ENCODE results near the gene PARM1. TPM values are rescaled to one million over a fixed set of nuclear protein-coding genes. Genes with fewer than 3 reads are reported as not detected.

The PARM1 gene
- total and polyA plus RNA-seq, 2 of the 4 experiments (the other 2 are of a cell fraction): 0.07 to 0.18 TPM

DNA sequence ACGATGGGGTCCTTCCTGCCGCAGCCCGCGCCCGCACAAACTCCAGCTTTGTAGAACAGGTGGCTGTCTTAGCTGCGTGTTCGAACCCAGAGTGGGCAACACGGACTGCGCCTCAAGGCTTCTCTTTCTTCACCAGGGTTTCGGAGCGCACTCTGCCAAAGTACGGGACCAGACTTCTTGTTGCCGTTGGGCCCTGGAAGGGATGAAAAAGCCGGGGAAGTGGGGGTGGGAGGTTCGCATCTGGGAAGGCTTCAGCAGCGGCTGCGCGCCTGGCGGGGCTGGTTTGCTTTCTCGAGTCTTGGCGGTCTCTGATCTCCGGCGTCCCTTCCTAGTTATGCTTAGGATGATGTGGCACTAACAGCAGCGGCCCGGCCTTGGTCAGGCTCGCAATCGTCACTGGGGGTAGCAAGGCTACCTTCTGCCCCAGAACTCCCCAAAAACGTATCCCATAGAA, 673 bp downstream of the PARM1 start:
- TF ChIP-seq MAFK (IDR thresholded peaks at IDR 0.05; ENCODE audit: low read depth, low read length) (no peak), USF2 (IDR thresholded peaks at IDR 0.05; ENCODE audit: low read depth, low read length) (no peak), RAD21 (IDR thresholded peaks at IDR 0.05; ENCODE audit: low read length) (no peak), POLR2A (IDR thresholded peaks at IDR 0.05; ENCODE audit: low read depth, low read length) (no peak), BHLHE40 (IDR thresholded peaks at IDR 0.05; ENCODE audit: low read depth, low read length) (no peak), CTCF (conservative IDR thresholded peaks at IDR 0.05; ENCODE audit: low read depth, low read length) (no peak), MAZ (IDR thresholded peaks at IDR 0.05; ENCODE audit: borderline replicate concordance, low read depth, low read length) (no peak), SMC3 (IDR thresholded peaks at IDR 0.05; ENCODE audit: low read depth, low read length) (no peak), NFE2L2 (IDR thresholded peaks at IDR 0.05; ENCODE audit: low read depth, low read length) (no peak), RFX5 (IDR thresholded peaks at IDR 0.05; ENCODE audit: low read depth, low read length) (no peak), CEBPB (IDR thresholded peaks at IDR 0.05; ENCODE audit: low read depth, low read length) (no peak), CHD1 (IDR thresholded peaks at IDR 0.05; ENCODE audit: low read depth, low read length) (no peak)
- Histone ChIP-seq H3K18ac (ENCODE audit: low read depth, low read length) (no peak overlapping the region), H4K20me1 (ENCODE audit: insufficient read depth, low read length) (no peaks in the 10 kb centered on the region; the same call in 1 of the 2 replicates), H3K9ac (ENCODE audit: low read depth, low read length) (no peak overlapping the region), H3K4ac (ENCODE audit: low read depth, low read length) (no peak overlapping the region), H3K56ac (ENCODE audit: extremely low read depth, insufficient read depth, low read length) (no peak overlapping the region), H4K5ac (ENCODE audit: low read depth, low read length) (no peak overlapping the region), H2BK120ac (ENCODE audit: low read depth, low read length) (no peak overlapping the region), H2AK9ac (replicated peaks; ENCODE audit: low read depth, low read length, poor library complexity) (peak overlapping the region; percentile 11), H3K27me3 (ENCODE audit: control insufficient read depth, insufficient read depth, low read length) (peaks cover 41% of the 10 kb centered on the region), H2BK5ac (ENCODE audit: low read depth, low read length, poor library complexity, severe bottlenecking) (no peak overlapping the region), H3K4me1 (ENCODE audit: control insufficient read depth, insufficient read depth, low read length) (no peaks in the 10 kb centered on the region), H2BK20ac (ENCODE audit: low read depth, low read length) (no peak overlapping the region), H2AFZ (replicated peaks; ENCODE audit: low read length, poor library complexity) (peak overlapping the region; percentile 85), H3K27ac (ENCODE audit: insufficient read depth, low read length) (no peak overlapping the region), H4K91ac (ENCODE audit: insufficient read depth, low read depth, low read length) (no peak overlapping the region), H3K9me1 (ENCODE audit: insufficient read depth, low read length) (no peaks in the 10 kb centered on the region), H4K8ac (ENCODE audit: low read depth in 2 of 2, low read length in 2 of 2) (no peak overlapping the region), H3K23ac (ENCODE audit: low read depth, low read length) (no peak overlapping the region), H3K36me3 (ENCODE audit: control insufficient read depth, insufficient read depth, low read length) (no peaks in the 10 kb centered on the region), H3K4me2 (ENCODE audit: low read depth, low read length) (peak overlapping the region; percentile 93), H3K9me3 (ENCODE audit: control insufficient read depth, insufficient read depth, low read length) (no peaks in the 10 kb centered on the region), H2AK5ac (ENCODE audit: low read depth, low read length) (no peak overlapping the region), H3K4me3 (ENCODE audit: insufficient read depth, low read depth, low read length) (peak overlapping the region; percentile 40), H3K79me1 (ENCODE audit: low read depth in 1 of 2, low read length in 2 of 2) (no peaks in the 10 kb centered on the region), H3K14ac (replicated peaks; ENCODE audit: low read depth, low read length) (no peak overlapping the region), H2BK15ac (ENCODE audit: low read depth, low read length) (no peak overlapping the region)
- DNase-seq: no peak
- BruUV-seq (replicated peaks): no TSS peak
- dilution Hi-C loops (cut with HindIII; ENCODE audit: low sequenced_read_pairs, unreplicated experiment) (no loop called here), in situ Hi-C loops (cut with MboI; ENCODE audit: low sequenced_read_pairs) (no loop called here), intact Hi-C loops (cut with micrococcal nuclease) (loop anchor here (2.0 to 5.0 kb wide), 2 partner anchors 354 to 535 kb away; no protein-coding TSS in a partner anchor)
- CTCF ChIA-PET: interaction anchor here (0.8 to 2.1 kb wide), 3 partner anchors 9 to 564 kb away, joined by 3 to 4 read pairs (median 3); no protein-coding TSS in a partner anchor
- no peak for ATAC-seq (ENCODE audit: low read depth)
- WGBS, 2 experiments (ENCODE audit: extremely low coverage in 2 of 2, insufficient read length in 1 of 2): 5% methylated on average over 4 of the region's 28 CpGs; no CpG with 5 or more reads in 1 of the 2 experiments
- POLR2A ChIA-PET (ENCODE audit: unreplicated experiment): no interaction called here
